ENCODE data around the gene PKMYT1.

- no peak for TF ChIP-seq CTCF (conservative IDR thresholded peaks at IDR 0.05 in 1 of 2, IDR thresholded peaks at IDR 0.05 in 1 of 2; ENCODE audit: extremely low read depth in 1 of 2, insufficient read depth in 1 of 2, low read depth in 1 of 2, low read length in 2 of 2)
- no peak for TF ChIP-seq EZH2 (IDR thresholded peaks at IDR 0.05; ENCODE audit: borderline replicate concordance, low read length)
Observed at GRCh38 chr16:2976673-2977072, 3.6 kb downstream of the PKMYT1 start.

Measured in mammary epithelial cell (primary cell).